Measurements from ENCODE around the gene BABAM2.
A peak's percentile ranks its signal among the peaks of the same experiment; 100 is the strongest.

BABAM2 gene

GRCh38 chr2:28267282-28267681 lies 376.8 kb downstream of the BABAM2 start:
- peak; percentile 24 for DNase-seq

- no peak for DNase-seq
These were observed 377.9 kb downstream of the BABAM2 start for GRCh38 chr2:28268386-28268785.

GRCh38 chr2:28269019-28269784 lies 378.7 kb downstream of the BABAM2 start:
- peak; percentile 92 for DNase-seq

GRCh38 chr2:28270456-28271152 lies 380.1 kb downstream of the BABAM2 start:
- DNase-seq = no peak

GRCh38 chr2:28271231-28271918 lies 380.8 kb downstream of the BABAM2 start:
- DNase-seq = no peak

- no peak for DNase-seq
These were observed 381.4 kb downstream of the BABAM2 start for GRCh38 chr2:28271919-28272250.

GRCh38 chr2:28273751-28274150 lies 383.2 kb downstream of the BABAM2 start:
- DNase-seq = no peak

GRCh38 chr2:28274911-28275685 lies 384.6 kb downstream of the BABAM2 start:
- DNase-seq = peak; percentile 17

- no peak for DNase-seq
These were observed 385.6 kb downstream of the BABAM2 start for GRCh38 chr2:28276076-28276618.

- DNase-seq = no peak
These were observed 386.3 kb downstream of the BABAM2 start for GRCh38 chr2:28276807-28277206.

GRCh38 chr2:28277466-28277865 lies 386.9 kb downstream of the BABAM2 start:
- no peak for DNase-seq

- DNase-seq = no peak
These were observed 388.8 kb downstream of the BABAM2 start for GRCh38 chr2:28279371-28279770.

- DNase-seq = no peak
These were observed 390.1 kb downstream of the BABAM2 start for GRCh38 chr2:28280619-28281018.

- DNase-seq = no peak
These were observed 391.2 kb downstream of the BABAM2 start for GRCh38 chr2:28281739-28282138.

GRCh38 chr2:28282248-28282647 lies 391.7 kb downstream of the BABAM2 start:
- no peak for DNase-seq

GRCh38 chr2:28282861-28283646 lies 392.5 kb downstream of the BABAM2 start:
- no peak for DNase-seq

GRCh38 chr2:28283861-28284260 lies 393.3 kb downstream of the BABAM2 start:
- DNase-seq = no peak

GRCh38 chr2:28286678-28287077 lies 396.1 kb downstream of the BABAM2 start:
- no peak for DNase-seq

GRCh38 chr2:28287256-28287915 lies 396.9 kb downstream of the BABAM2 start:
- no peak for DNase-seq

GRCh38 chr2:28288620-28289019 lies 398.1 kb downstream of the BABAM2 start:
- DNase-seq = no peak

- DNase-seq = no peak
These were observed 401.4 kb downstream of the BABAM2 start for GRCh38 chr2:28291811-28292440.
